HG03103 (cell line): ENCODE data around the gene CCSER2.
A peak's percentile ranks its signal among the peaks of the same experiment; 100 is the strongest.
"Not testable (repeated sequence)": the region's sequence is repeated elsewhere in the genome, so short reads cannot be mapped to it uniquely, and the experiment has no call there.

Source experiments
- ATAC-seq: cut with Tn5 transposase; IDR thresholded peaks from one replicate; pipeline ENCODE4 v1.9.1; 2021; ENCODE audit warnings: low read depth; ENCODE audit not compliant: unreplicated experiment

CCSER2 gene

DNA sequence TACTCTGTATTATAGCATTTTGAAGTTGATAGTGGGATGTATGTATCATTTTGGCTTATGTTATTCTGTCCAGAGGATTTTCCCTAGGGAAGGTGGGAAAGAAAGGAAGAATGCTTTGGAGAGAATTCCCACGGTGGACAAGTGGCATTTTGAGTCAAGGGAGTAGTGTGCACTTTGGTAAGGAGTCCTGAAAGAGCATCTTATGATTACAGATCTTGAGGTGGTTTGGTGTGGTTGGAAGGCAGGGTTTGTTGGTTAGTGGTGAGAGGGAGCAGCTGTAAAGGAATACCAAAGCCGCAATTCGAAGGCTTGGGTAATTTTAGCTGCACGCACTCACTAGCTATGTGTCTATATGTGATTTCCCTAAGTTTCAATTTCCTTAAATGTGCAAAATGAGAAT is 16.1 kb downstream of the CCSER2 start:
- no peak for ATAC-seq

DNA sequence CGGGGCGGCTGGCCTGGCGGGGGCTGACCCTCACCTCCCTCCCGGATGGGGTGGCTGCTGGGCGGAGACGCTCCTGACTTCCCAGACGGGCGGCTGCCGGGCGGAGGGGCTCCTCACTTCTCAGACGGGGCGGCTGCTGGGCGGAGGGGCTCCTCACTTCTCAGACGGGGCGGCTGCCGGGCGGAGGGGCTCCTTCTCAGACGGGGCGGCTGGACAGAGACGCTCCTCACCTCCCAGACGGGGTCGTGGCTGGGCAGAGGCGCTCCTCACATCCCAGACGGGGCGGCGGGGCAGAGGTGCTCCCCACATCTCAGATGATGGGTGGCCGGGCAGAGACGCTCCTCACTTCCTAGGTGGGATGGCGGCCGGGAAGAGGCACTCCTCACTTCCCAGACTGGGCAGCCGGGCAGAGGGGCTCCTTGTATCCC is 19.2 kb downstream of the CCSER2 start:
- not testable (repeated sequence) for ATAC-seq

GRCh38 chr10:84348447-84348846 is 20.1 kb downstream of the CCSER2 start:
- ATAC-seq, result no peak

DNA sequence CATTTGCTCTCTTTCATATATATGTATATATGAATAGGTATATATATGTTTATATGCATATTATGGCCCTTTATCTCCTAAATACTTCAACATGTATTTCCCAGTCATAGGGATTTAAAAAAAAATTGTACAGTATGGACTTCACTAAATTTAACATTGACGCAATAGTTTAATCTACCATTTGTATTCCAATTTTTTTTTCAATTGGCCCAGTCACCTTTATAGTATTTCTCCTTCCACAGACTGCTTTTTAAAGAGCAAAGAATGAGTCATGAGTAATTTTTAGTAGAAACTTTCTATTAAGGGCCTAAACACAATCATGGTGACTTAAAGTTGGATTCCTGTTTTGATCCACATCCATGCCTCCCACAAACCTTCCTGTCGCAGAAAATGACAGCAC is 20.5 kb downstream of the CCSER2 start:
- ATAC-seq, result no peak

GRCh38 chr10:84352251-84352842 is 24.0 kb downstream of the CCSER2 start:
- peak; percentile 98 for ATAC-seq

DNA sequence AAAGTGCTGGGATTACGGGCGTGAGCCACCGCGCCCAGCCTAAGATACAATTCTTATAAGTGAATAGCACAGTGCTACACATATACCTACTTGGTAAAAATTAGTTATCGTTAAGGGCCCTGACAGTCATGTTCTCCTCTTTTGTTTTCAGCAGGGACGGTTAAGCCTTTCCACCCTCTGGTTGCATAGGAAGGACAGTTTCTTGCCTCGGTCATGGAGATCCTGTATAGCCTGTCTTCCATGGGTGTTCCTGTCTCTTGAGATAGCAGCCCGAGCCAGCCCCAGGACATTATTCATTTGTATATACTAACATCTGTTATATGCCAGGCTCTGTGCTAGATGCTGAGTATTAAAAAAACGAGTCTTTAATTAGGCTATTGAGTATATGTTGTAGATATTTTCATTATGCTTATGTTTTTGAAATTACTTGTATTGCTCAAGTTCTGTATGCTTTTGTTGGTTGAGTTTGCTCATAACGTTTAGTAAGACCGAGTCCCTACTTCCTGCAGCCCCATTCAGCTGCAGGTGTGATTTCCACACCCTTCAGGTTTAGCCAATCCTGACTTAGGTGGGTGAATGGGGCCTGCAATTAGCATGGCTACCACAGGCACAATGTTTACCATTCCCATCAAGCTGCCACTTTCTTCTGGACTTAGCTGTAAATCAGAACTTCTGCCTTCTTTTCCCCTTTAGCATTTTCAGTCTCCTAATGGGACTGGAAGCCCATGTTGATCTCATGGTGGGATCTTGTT is 24.8 kb downstream of the CCSER2 start:
- no peak for ATAC-seq

DNA sequence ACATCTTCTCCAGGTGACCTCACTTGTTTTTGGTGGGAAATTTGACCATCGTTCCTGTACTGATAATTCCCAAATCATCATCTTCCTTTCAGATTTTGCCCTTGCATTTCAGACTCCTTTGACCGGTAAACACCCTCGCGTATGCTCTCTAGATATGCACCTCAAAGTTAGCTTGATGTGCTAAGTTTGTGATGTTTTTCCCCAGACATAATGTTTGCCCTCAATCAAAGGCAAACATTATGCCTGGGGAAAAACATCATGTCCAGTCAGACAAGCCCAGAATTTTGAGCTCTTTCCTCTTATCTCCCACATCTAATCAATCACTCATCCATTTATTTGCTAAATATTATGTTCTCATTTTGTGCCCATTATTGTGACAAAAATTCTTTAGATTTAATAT is 26.2 kb downstream of the CCSER2 start:
- no peak for ATAC-seq

- no peak for ATAC-seq
Measured at GRCh38 chr10:84355106-84355505, 26.7 kb downstream of the CCSER2 start.

DNA sequence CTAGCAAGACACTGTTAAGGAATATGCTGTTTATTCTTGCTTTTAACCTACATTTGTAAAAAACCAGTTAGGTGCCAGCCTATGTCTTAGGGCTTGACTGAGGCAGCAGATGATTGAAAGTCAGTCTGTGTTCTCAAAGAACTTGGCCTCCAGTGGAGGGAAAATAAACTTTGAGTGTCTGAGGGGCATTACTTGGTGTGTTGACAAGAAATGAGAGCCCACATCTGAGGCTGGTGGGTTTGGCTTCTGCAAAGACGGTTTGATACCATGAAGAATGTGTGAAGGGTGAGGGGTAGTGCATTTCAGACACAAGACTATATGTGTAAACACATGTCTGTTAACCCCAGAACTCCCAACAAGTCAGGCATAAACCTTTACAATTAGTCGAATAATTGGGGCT is 28.5 kb downstream of the CCSER2 start:
- no peak for ATAC-seq

DNA sequence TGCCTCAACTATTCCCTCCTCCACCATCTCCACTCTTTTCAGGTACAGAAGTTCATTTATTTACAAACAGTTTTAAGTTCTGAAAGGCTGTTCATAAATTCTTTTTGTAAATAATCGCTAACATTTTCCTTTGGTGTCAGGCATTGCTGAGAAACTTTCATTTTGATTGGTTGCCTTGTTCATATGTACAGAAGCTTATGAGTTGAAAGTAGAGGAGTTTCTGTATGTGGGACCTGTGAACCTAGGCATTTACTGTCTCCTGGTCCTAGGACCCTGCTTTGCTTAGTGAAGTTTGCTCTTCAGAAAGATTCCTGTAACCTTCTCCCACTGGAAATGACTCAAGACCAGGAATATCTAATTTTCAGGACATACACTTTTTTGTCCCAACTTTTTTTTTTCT is 30.4 kb downstream of the CCSER2 start:
- no peak for ATAC-seq

- ATAC-seq, result no peak
Measured at GRCh38 chr10:84360637-84361365, 32.4 kb downstream of the CCSER2 start.

DNA sequence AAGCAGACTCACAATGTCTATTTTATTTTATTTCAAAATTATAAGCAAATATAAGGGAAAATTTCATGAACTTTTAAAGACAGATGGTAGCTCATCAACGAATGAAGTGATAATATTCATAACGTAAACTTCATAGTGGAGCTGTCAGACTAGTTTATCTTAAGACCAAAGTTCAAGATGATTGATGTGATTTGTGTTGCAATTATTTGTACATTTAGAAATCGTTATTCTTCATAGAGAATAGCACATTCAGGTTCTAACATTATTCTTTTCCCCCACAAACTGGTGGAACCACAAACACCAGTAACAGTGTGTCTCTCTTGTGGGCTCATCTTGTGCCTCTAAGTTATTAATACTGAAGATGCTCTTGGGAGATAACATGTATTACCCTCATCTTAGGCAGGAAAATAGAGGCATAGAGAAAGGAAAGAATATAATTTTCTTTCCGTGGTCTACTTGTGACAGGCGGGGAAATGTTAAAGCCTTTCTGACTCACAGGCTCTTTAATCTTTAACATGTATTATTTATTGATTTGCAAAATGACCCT is 37.0 kb downstream of the CCSER2 start:
- ATAC-seq, result no peak

- no peak for ATAC-seq
Measured at GRCh38 chr10:84366041-84366440, 37.7 kb downstream of the CCSER2 start.

- ATAC-seq, result no peak
Measured at GRCh38 chr10:84367256-84367655, 38.9 kb downstream of the CCSER2 start.

DNA sequence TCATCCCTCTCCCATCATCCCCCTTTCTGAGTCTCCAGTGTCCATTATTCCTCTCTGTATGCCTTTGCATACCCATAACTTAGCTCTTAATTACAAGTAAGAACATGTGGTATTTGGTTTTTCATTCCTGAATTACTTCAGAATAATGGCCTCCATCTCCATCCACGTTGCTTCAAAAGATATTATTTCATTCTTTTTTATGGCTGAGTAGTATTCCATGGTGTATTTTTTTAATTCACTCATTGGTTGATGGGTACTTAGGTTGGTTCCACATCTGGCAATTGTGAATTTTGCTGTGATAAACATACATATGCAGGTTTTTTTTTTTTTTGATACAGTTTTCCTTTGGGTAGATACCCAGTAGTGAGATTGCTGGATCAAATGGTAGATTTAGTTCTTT is 40.4 kb downstream of the CCSER2 start:
- no peak for ATAC-seq

DNA sequence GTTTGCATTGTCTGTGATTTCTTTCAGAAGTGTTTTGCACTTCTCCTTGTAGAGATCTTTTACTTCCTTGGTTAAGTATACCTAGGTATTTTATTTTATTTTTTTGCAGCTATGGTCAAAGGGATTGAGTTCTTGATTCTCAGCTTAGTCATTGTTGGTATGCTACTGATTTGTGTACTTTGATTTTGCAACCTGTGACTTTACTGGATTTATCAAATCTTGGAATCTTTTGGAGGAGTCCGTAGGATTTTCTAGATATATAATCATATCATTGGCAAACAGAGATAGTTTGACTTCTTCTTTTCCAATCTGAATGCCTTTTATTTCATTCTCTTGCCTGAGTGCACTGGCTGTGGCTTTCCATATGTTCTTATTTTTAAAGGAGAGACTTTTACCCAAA is 41.9 kb downstream of the CCSER2 start:
- no peak for ATAC-seq

DNA sequence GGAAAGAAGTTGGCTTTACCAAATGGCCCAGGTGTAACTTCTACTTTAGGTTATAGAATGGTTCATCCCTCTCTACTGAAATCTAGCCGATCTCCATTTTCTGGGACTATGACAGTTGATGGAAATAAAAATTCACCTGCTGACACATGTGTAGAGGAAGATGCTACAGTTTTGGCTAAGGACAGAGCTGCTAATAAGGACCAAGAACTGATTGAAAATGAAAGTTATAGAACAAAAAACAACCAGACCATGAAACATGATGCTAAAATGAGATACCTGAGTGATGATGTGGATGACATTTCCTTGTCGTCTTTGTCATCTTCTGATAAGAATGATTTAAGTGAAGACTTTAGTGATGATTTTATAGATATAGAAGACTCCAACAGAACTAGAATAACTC is 43.6 kb downstream of the CCSER2 start:
- no peak for ATAC-seq

- no peak for ATAC-seq
Measured at GRCh38 chr10:84373000-84373399, 44.6 kb downstream of the CCSER2 start.

DNA sequence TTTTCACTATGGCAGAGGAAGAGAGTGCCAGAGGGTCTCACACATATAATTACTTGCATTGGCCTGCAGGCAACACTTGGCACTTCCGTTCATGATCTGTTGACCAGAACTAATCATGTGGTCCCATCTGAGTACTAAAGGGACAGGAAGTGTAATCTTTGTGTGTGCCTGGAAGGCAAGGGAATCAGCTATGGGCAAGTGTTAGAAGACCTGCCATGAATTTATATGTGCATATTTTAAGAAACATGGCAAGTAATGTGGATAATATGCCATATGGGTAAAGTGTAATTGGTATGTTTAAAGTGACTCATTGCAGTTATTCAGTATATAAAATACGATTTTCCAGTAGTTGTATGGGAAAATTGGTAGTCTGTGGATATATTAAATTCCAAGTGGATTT is 46.1 kb downstream of the CCSER2 start:
- ATAC-seq, result no peak

GRCh38 chr10:84375011-84375410 is 46.6 kb downstream of the CCSER2 start:
- ATAC-seq, result no peak

DNA sequence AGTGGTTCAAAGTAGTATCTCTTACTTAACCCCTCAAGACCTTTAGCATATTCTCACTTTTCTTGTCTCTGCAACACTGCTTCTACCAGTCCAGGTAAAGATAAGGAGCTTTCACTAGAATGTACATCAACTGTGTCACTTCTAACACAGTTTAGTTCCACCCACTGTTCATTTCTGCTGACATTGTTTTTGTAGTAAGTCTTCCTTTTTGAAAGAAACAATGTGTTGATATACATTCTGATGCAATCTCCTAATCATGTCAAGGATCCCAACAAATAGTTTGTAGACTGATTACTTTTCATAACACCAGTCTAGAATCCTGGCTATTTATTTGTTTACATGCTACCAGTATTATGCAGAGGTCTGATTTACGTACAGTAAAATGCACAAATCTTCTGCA is 47.5 kb downstream of the CCSER2 start:
- ATAC-seq, result no peak

GRCh38 chr10:84388148-84388547 is 59.8 kb downstream of the CCSER2 start:
- ATAC-seq, result no peak
